Lower lobe of right lung (tissue), 2 donors: ENCODE results near the gene KIF5A. TPM values are rescaled to one million over a fixed set of nuclear protein-coding genes. Genes with fewer than 3 reads are reported as not detected.
"Not testable (repeated sequence)": the region's sequence is repeated elsewhere in the genome, so short reads cannot be mapped to it uniquely, and the experiment has no call there.

Experiments used
- ATAC-seq, 2 donors: fragments of 200-7000 bp; cut with Tn5 transposase; one replicate each; pipeline ENCODE4 v1.9.1; 2020 to 2022; ENCODE audit warnings: mild to moderate bottlenecking in 2 of 2, moderate library complexity in 2 of 2
- DNase-seq: peaks from one replicate; pipeline ENCODE4 v3.0.0-alpha.2; 2020
- H3K27ac ChIP-seq: fragments of 200-600 bp; one replicate; pipeline ENCODE4 v1.8.0; 2022
- H3K27me3 ChIP-seq: fragments of 200-600 bp; one replicate; pipeline ENCODE4 v1.8.0; 2022; ENCODE audit warnings: low read depth
- H3K36me3 ChIP-seq: fragments of 200-600 bp; one replicate; pipeline ENCODE4 v1.8.0; 2022; ENCODE audit warnings: mild to moderate bottlenecking
- H3K4me1 ChIP-seq: fragments of 200-600 bp; one replicate; pipeline ENCODE4 v1.8.0; 2022
- H3K4me3 ChIP-seq: fragments of 200-600 bp; one replicate; pipeline ENCODE4 v1.8.0; 2022; ENCODE audit warnings: mild to moderate bottlenecking
- H3K9me3 ChIP-seq: fragments of 200-600 bp; one replicate; pipeline ENCODE4 v1.8.0; 2022
- CTCF ChIP-seq: fragments of 200-600 bp; IDR thresholded peaks from one replicate; pipeline ENCODE4 v1.8.0; 2022; ENCODE audit warnings: antibody characterized with exemption, mild to moderate bottlenecking
- intact Hi-C: fragments of 100-400 bp; cut with DNase I; formaldehyde crosslinking; loops from one replicate; pipeline ENCODE4 v1.11.0; 2022
- total RNA-seq: library from RNA; stranded (reverse); fragmentation: NEBNext Ultra II Directional; extraction: Animal tissue kit (Norgen Biotek cat#: 25700); gene quantifications from one replicate; pipeline ENCODE4 v1.2.1, GENCODE V29; 2021
- donor health status: DM: no; HTN: yes; CAD: no; lungs with severe emphysema.

KIF5A gene
- total RNA-seq, 1 donor from 2014 or later = 0.09 TPM

- no peak overlapping the region for H3K4me3 ChIP-seq
- no peak for TF ChIP-seq CTCF
- no peak overlapping the region for H3K27ac ChIP-seq
- intact Hi-C loops = no loop called here
- DNase-seq (no peak), ATAC-seq (no peak)
- H3K9me3 ChIP-seq = no peaks in the 10 kb centered on the region
- peaks cover 53% of the 10 kb centered on the region for H3K27me3 ChIP-seq
- H3K36me3 ChIP-seq = no peaks in the 10 kb centered on the region
- H3K4me1 ChIP-seq = peaks cover 24% of the 10 kb centered on the region
Measured at GRCh38 chr12:57616383-57617101, 66.7 kb downstream of the KIF5A start.

DNA sequence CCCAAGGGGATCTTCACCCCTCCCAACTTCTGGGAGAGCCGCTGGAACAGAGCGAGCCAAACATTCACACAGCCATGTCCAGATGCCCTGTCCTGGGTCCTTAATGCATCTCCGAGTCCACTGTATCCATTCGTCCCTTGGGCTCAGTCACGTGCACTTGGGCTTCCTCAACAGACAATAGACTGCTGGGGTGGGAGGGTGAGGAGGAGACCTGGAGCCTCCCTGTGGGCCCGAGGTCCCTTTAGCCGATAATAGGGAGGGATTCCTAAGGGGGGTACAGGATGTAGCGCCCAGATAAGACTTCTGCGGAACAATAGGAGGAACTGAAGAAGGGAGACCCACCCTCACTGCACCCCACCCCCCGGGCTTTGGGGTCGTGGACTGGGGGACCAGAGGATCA is 68.1 kb downstream of the KIF5A start:
- H3K4me3 ChIP-seq = no peak overlapping the region
- no peak for TF ChIP-seq CTCF
- H3K36me3 ChIP-seq = no peaks in the 10 kb centered on the region
- ATAC-seq = no peak
- intact Hi-C loops = no loop called here
- no peak overlapping the region for H3K27ac ChIP-seq
- peaks cover 23% of the 10 kb centered on the region for H3K4me1 ChIP-seq
- H3K9me3 ChIP-seq = no peaks in the 10 kb centered on the region
- DNase-seq = no peak
- H3K27me3 ChIP-seq = peaks cover 56% of the 10 kb centered on the region

DNA sequence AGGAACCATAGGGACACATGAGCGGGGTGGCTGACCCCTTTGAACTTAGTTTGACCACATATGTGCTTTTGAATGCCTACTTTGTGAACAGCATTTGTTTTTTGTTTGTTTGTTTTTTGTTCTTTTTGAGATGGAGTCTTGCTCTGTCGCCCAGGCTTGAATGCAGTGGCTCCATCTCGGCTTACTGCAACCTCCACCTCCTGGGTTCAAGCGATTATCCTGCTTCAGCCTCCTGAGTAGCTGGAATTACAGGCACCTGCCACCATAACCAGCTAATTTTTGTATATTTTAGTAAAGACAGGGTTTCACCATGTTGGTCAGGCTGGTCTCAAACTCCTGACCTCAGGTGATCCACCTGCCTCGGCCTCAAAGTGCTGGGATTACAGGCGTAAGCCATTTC is 68.6 kb downstream of the KIF5A start:
- intact Hi-C loops, DNase-seq, H3K36me3 ChIP-seq, H3K4me3 ChIP-seq, H3K9me3 ChIP-seq, ATAC-seq, H3K27ac ChIP-seq: not testable (repeated sequence)
- peaks cover 58% of the 10 kb centered on the region for H3K27me3 ChIP-seq
- peaks cover 23% of the 10 kb centered on the region for H3K4me1 ChIP-seq

DNA sequence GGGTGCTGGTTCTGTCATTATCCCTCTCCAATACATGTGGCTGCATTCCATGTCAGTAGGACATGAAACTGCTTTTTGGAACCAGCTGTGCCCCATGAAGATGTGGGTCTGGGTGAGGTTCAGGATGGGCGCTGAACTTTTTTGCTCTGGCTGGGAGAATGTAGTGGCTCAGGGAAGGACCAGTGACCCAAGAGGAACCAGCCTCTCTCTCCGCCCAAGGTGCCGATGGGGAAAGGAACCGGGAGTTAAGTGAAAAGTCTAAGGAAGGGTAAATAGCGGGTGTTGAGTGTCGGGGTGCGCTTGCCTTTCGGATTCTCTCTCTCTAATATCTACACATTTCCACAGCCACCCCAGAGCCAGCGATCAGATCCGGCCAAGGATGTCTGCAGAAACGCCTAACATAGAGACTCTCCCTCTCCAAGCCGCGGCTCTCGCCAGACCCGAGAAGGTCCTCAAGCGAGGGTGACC is 69.2 kb downstream of the KIF5A start:
- H3K27ac ChIP-seq = no peak overlapping the region
- ATAC-seq = no peak
- H3K4me1 ChIP-seq = peaks cover 23% of the 10 kb centered on the region
- TF ChIP-seq CTCF = no peak
- H3K27me3 ChIP-seq = peaks cover 64% of the 10 kb centered on the region
- intact Hi-C loops = no loop called here
- no peak overlapping the region for H3K4me3 ChIP-seq
- H3K9me3 ChIP-seq = no peaks in the 10 kb centered on the region
- H3K36me3 ChIP-seq = no peaks in the 10 kb centered on the region
- DNase-seq = no peak

- Histone ChIP-seq H3K36me3 (no peaks in the 10 kb centered on the region), H3K4me3 (no peak overlapping the region), H3K27ac (no peak overlapping the region), H3K27me3 (peaks cover 70% of the 10 kb centered on the region), H3K9me3 (no peaks in the 10 kb centered on the region), H3K4me1 (peaks cover 23% of the 10 kb centered on the region)
- no peak for TF ChIP-seq CTCF
- ATAC-seq = peak; percentile 56 to 77
- DNase-seq = no peak
- intact Hi-C loops = no loop called here
Measured at GRCh38 chr12:57619434-57620244, 69.8 kb downstream of the KIF5A start.
